ENCODE results near the gene ALPI. TPM values are rescaled to one million over a fixed set of nuclear protein-coding genes. Genes with fewer than 3 reads are reported as not detected.

ALPI gene
- total and polyA plus RNA-seq, 2 donors (not counting 1 experiment from before 2014, with no cell fraction given), result not detected

DNA sequence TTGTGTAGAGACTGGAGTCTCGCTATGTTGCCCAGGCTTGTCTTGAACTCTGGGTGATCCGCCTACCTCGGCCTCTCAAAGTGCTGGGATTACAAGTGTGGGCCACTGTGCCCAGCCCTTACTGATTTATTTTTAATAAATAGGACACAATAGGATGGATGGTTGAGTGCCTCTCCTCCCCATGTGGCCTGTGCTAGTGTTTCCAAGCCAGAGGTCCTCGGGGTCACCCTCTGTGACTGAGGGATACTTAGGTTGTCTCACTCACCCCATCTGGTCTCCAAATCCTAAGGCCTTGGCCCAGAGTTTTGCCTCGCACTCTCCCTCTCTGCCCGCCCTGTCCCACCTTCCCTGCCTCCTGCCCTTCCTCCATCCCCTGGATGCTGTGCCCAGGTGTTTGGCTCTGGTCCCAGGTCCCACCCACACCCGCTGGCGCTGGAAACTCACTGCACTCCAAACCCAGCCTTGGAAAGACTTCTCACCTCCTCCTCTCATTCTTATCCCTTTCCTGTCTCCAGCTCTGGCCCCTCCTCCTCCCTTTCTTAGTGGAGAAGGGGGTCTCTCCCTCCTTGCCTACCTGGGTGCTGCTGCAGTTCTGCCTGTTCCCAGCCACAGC, 36.4 kb downstream of the ALPI start:
- Mint-ChIP-seq H3K27me3 (peaks cover 28% of the 10 kb centered on the region), H3K27ac (no peak overlapping the region), H3K4me3 (no peak overlapping the region), H3K9me3 (ENCODE audit: insufficient read depth) (no peaks in the 10 kb centered on the region), H3K4me1 (peaks cover 6% of the 10 kb centered on the region)
- Histone ChIP-seq H3K4me3 (ENCODE audit: control extremely low read depth in 1 of 5, extremely low read depth in 1 of 5, insufficient read depth in 1 of 5, low read depth in 2 of 5, low read length in 4 of 5) (no peak overlapping the region), H3K27me3 (replicated peaks in 1 of 4; ENCODE audit: control extremely low read depth in 1 of 4, control insufficient read depth in 3 of 4, insufficient read depth in 4 of 4, low read length in 3 of 4) (peaks cover 0 to 14% (median 0%) of the 10 kb centered on the region in 4 experiments), H4K20me1 (ENCODE audit: control insufficient read depth, insufficient read depth, low read length, poor library complexity, severe bottlenecking) (no peaks in the 10 kb centered on the region), H3K36me3 (replicated peaks in 1 of 2; ENCODE audit: control extremely low read depth in 1 of 2, control insufficient read depth in 1 of 2, extremely low read depth in 1 of 2, insufficient read depth in 2 of 2, low read length in 1 of 2) (no peaks in the 10 kb centered on the region), H3K4me2 (replicated peaks; ENCODE audit: low read depth, low read length, poor library complexity, severe bottlenecking) (no peak overlapping the region), H3K79me2 (ENCODE audit: control insufficient read depth, insufficient read depth, low read length) (no peaks in the 10 kb centered on the region), H3K4me1 (ENCODE audit: control insufficient read depth in 2 of 2, insufficient read depth in 2 of 2, low read length in 2 of 2) (peaks cover 0 to under 1% of the 10 kb centered on the region in 2 donors), H3K9me3 (ENCODE audit: control extremely low read depth in 1 of 3, control insufficient read depth in 2 of 3, insufficient read depth in 1 of 3, low read length in 2 of 3) (no peaks in the 10 kb centered on the region), H3K9ac (ENCODE audit: low read length) (no peak overlapping the region), H3K27ac (ENCODE audit: low read length in 2 of 2) (no peak overlapping the region), H2AFZ (ENCODE audit: insufficient read depth, low read depth, low read length, poor library complexity, severe bottlenecking) (no peak overlapping the region)
- DNase-seq (no peak), ATAC-seq (ENCODE audit: low read depth) (no peak)
- intact Hi-C loops (cut with micrococcal nuclease), result no loop called here
- ChIA-PET POLR2A (no interaction called here), CTCF (no interaction called here)
- no peak for TF ChIP-seq EZH2 (IDR thresholded peaks at IDR 0.05; ENCODE audit: borderline replicate concordance, insufficient read depth, low read depth, low read length, poor library complexity, severe bottlenecking)
- TF ChIP-seq, protein P1, sequence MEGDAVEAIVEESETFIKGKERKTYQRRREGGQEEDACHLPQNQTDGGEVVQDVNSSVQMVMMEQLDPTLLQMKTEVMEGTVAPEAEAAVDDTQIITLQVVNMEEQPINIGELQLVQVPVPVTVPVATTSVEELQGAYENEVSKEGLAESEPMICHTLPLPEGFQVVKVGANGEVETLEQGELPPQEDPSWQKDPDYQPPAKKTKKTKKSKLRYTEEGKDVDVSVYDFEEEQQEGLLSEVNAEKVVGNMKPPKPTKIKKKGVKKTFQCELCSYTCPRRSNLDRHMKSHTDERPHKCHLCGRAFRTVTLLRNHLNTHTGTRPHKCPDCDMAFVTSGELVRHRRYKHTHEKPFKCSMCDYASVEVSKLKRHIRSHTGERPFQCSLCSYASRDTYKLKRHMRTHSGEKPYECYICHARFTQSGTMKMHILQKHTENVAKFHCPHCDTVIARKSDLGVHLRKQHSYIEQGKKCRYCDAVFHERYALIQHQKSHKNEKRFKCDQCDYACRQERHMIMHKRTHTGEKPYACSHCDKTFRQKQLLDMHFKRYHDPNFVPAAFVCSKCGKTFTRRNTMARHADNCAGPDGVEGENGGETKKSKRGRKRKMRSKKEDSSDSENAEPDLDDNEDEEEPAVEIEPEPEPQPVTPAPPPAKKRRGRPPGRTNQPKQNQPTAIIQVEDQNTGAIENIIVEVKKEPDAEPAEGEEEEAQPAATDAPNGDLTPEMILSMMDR (IDR thresholded peaks at IDR 0.05), result no peak
- WGBS (ENCODE audit: insufficient coverage), result 82% methylated on average over 5 of the region's 8 CpGs

DNA sequence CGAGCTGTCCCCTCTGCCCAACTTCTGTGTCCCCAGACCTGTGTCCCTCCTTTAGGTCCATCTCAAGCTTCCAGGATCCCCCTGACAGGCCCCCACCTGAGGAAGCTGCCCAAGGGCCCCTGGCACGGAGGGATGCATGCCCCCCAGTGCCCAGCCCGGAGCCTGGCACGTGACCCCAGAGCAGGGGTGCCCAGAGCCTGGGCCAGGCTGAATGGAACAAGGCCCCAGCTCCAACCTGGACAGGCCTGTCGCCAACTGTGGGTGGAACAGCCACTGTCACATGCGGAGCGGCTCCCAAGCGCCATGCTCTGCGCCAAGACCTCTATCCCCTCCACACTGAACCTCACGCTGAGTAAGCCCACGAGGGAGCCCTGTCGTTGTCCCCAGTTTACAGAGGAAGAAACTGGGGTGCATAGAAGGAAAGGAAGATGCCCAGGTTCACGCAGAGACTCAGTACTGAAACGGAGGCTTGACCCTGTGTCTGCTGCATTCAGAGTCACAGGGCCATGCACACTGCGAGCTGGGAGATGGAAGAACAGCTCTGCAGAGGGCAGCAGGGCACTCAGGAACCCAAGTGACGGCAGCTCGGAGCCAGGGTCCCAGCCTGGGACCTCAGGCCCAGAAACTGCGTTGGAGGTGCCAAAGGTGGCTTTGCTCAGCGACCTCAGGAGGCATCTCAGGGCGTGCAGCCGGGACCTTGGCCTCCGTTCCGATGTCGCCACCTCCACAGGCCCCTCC, 37.2 kb downstream of the ALPI start:
- Histone ChIP-seq H3K4me3 (ENCODE audit: control extremely low read depth in 1 of 5, extremely low read depth in 1 of 5, insufficient read depth in 1 of 5, low read depth in 2 of 5, low read length in 4 of 5) (no peak overlapping the region), H3K9me3 (ENCODE audit: control extremely low read depth in 1 of 3, control insufficient read depth in 2 of 3, insufficient read depth in 1 of 3, low read length in 2 of 3) (no peaks in the 10 kb centered on the region), H3K4me1 (ENCODE audit: control insufficient read depth in 2 of 2, insufficient read depth in 2 of 2, low read length in 2 of 2) (no peaks in the 10 kb centered on the region), H3K27ac (ENCODE audit: low read length in 2 of 2) (no peak overlapping the region), H3K4me2 (replicated peaks; ENCODE audit: low read depth, low read length, poor library complexity, severe bottlenecking) (no peak overlapping the region), H4K20me1 (ENCODE audit: control insufficient read depth, insufficient read depth, low read length, poor library complexity, severe bottlenecking) (no peaks in the 10 kb centered on the region), H3K36me3 (replicated peaks in 1 of 2; ENCODE audit: control extremely low read depth in 1 of 2, control insufficient read depth in 1 of 2, extremely low read depth in 1 of 2, insufficient read depth in 2 of 2, low read length in 1 of 2) (no peaks in the 10 kb centered on the region), H3K9ac (ENCODE audit: low read length) (no peak overlapping the region), H3K27me3 (replicated peaks in 1 of 4; ENCODE audit: control extremely low read depth in 1 of 4, control insufficient read depth in 3 of 4, insufficient read depth in 4 of 4, low read length in 3 of 4) (peaks cover 0 to 14% (median 0%) of the 10 kb centered on the region in 4 experiments), H2AFZ (ENCODE audit: insufficient read depth, low read depth, low read length, poor library complexity, severe bottlenecking) (no peak overlapping the region), H3K79me2 (ENCODE audit: control insufficient read depth, insufficient read depth, low read length) (no peaks in the 10 kb centered on the region)
- H3K27ac Mint-ChIP-seq, result no peak overlapping the region
- CTCF ChIA-PET, result no interaction called here
- DNase-seq (no peak), ATAC-seq (ENCODE audit: low read depth) (no peak)
- intact Hi-C loops (cut with micrococcal nuclease), result no loop called here
- H3K27me3 Mint-ChIP-seq, result peaks cover 28% of the 10 kb centered on the region
- WGBS (ENCODE audit: insufficient coverage), result 83% methylated on average over 19 of the region's 24 CpGs
- no peak overlapping the region for H3K4me3 Mint-ChIP-seq
- no peaks in the 10 kb centered on the region for H3K9me3 Mint-ChIP-seq (ENCODE audit: insufficient read depth)
- H3K4me1 Mint-ChIP-seq, result peaks cover 5% of the 10 kb centered on the region
- POLR2A ChIA-PET, result no interaction called here
- TF ChIP-seq EZH2 (IDR thresholded peaks at IDR 0.05; ENCODE audit: borderline replicate concordance, insufficient read depth, low read depth, low read length, poor library complexity, severe bottlenecking), result no peak
- TF ChIP-seq, protein P1 (IDR thresholded peaks at IDR 0.05), result no peak

Data from B cell (primary cell).